Mucosa of descending colon (tissue), 3 donors: ENCODE measurements around the gene TVP23A. TPM values are rescaled to one million over a fixed set of nuclear protein-coding genes. Genes with fewer than 3 reads are reported as not detected.
A peak's percentile ranks its signal among the peaks of the same experiment; 100 is the strongest.
"Not testable (repeated sequence)": the region's sequence is repeated elsewhere in the genome, so short reads cannot be mapped to it uniquely, and the experiment has no call there.

Experiments used
- ATAC-seq: fragments of 200-7000 bp; cut with Tn5 transposase; one replicate; pipeline ENCODE4 v1.9.1; 2020; ENCODE audit warnings: mild to moderate bottlenecking, moderate library complexity
- DNase-seq, 3 donors: peaks; one replicate each; pipeline ENCODE4 v3.0.0-alpha.2; 2020
- H3K36me3 ChIP-seq: fragments of 200-600 bp; one replicate; pipeline ENCODE4 v1.8.0; 2021; ENCODE audit warnings: low read depth, mild to moderate bottlenecking
- H3K4me1 ChIP-seq: fragments of 200-600 bp; one replicate; pipeline ENCODE4 v1.8.0; 2021; ENCODE audit warnings: low read depth, mild to moderate bottlenecking
- H3K4me3 ChIP-seq: fragments of 200-600 bp; one replicate; pipeline ENCODE4 v1.8.0; 2021; ENCODE audit warnings: mild to moderate bottlenecking
- H3K9me3 ChIP-seq: fragments of 200-600 bp; one replicate; pipeline ENCODE4 v1.8.0; 2021; ENCODE audit warnings: mild to moderate bottlenecking
- intact Hi-C, 2 donors: fragments of 100-400 bp; cut with DNase I in 1 of 2; cut with micrococcal nuclease in 1 of 2; formaldehyde crosslinking; loops; one replicate each; pipeline versions ENCODE4 v1.11.0 to v1.11.1; 2022; cut with DNase I, micrococcal nuclease
- total RNA-seq, 3 donors: library from RNA; stranded (reverse); fragmentation: NEBNext Ultra II Directional in 2 of 3; extraction: Animal tissue kit (Norgen Biotek cat#: 25700) in 2 of 3; gene quantifications; one replicate each; pipeline versions ENCODE4 v1.2.1 to v1.2.4, GENCODE V29; 2021 to 2023
- TF ChIP-seq, protein P1 (sequence below): fragments of 200-600 bp; IDR thresholded peaks from one replicate; pipeline ENCODE4 v1.8.0; 2022; ENCODE audit warnings: antibody characterized with exemption, mild to moderate bottlenecking
- donor health status: DM: no; HTN: no; CAD: no; lungs with moderate emphysema.
- donor health status: DM: no; HTN: no; CAD: no.
- donor health status: DM: no; HTN: yes; CAD: no.

Gene TVP23A
- total RNA-seq, 3 donors from 2014 or later = 0.14 to 0.60 TPM; not detected in 1

DNA sequence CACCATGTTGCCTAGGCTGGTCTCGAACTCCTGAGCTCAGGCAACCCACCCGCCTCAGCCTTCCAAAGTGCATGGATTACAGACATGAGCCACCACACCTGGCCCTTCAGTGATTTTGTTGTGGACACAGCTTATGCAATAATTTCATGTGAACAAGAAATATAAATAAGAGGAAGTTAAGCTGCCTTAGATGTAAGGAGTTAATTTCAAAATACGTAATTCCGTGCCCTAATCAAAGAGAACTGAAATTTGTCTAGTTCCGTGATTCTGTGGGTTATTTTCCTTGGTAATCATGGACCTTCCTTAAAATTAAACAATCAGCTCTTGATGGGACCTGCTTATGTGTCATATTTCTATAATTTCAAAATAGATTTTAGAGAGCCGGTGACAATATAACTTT lies 11.9 kb downstream of the TVP23A start:
- no peaks in the 10 kb centered on the region for H3K4me1 ChIP-seq
- DNase-seq (no peak), ATAC-seq (no peak)
- H3K4me3 ChIP-seq = no peak overlapping the region
- intact Hi-C loops = no loop called here
- H3K9me3 ChIP-seq = no peaks in the 10 kb centered on the region
- H3K36me3 ChIP-seq = no peaks in the 10 kb centered on the region
- TF ChIP-seq, protein P1, sequence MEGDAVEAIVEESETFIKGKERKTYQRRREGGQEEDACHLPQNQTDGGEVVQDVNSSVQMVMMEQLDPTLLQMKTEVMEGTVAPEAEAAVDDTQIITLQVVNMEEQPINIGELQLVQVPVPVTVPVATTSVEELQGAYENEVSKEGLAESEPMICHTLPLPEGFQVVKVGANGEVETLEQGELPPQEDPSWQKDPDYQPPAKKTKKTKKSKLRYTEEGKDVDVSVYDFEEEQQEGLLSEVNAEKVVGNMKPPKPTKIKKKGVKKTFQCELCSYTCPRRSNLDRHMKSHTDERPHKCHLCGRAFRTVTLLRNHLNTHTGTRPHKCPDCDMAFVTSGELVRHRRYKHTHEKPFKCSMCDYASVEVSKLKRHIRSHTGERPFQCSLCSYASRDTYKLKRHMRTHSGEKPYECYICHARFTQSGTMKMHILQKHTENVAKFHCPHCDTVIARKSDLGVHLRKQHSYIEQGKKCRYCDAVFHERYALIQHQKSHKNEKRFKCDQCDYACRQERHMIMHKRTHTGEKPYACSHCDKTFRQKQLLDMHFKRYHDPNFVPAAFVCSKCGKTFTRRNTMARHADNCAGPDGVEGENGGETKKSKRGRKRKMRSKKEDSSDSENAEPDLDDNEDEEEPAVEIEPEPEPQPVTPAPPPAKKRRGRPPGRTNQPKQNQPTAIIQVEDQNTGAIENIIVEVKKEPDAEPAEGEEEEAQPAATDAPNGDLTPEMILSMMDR = no peak

DNA sequence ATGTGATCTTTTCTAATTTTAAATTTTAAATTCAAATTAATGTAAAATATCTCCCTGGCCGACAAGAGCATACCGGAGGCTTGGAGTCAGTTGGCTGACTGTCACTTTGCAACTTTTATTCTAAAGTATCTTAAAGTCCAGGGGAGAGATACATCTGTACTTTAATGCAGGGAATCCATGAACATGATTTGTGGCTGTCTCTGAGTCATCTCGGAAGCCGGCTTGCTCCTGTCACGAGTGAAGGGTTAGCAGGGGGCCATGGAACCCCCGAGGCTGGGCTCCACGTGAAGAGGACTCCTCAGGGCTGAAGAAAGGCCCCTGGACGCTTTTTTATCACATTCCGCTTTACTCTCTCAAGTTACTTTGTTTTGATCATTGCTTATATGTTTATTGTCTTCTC lies 13.3 kb downstream of the TVP23A start:
- intact Hi-C loops = no loop called here
- DNase-seq (no peak), ATAC-seq (no peak)
- Histone ChIP-seq H3K4me1 (no peaks in the 10 kb centered on the region), H3K9me3 (no peaks in the 10 kb centered on the region), H3K4me3 (no peak overlapping the region), H3K36me3 (no peaks in the 10 kb centered on the region)
- TF ChIP-seq, protein P1 = no peak

DNA sequence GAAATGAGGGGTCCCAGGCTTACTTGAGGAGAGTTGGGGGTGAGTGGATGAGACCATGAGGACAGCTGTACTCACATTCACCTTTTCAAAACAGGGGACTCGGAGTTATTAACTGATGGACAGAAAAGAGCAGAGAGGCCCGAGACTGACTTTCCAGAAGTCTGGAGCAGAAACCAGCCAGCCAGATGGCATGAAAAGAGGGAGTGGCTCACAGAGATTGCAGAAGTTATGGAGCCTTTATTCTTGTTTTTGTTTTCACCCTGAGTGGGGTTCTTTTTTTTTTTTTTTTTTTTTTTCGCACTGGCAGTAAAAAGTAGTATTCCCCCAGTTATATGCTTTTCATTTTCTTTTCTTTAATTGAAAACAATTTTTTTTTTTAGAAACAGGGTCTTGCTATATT lies 18.9 kb downstream of the TVP23A start:
- intact Hi-C loops = no loop called here
- no peaks in the 10 kb centered on the region for H3K36me3 ChIP-seq
- DNase-seq (no peak), ATAC-seq (no peak)
- no peaks in the 10 kb centered on the region for H3K4me1 ChIP-seq
- H3K4me3 ChIP-seq = no peak overlapping the region
- no peaks in the 10 kb centered on the region for H3K9me3 ChIP-seq
- TF ChIP-seq, protein P1 = no peak

DNA sequence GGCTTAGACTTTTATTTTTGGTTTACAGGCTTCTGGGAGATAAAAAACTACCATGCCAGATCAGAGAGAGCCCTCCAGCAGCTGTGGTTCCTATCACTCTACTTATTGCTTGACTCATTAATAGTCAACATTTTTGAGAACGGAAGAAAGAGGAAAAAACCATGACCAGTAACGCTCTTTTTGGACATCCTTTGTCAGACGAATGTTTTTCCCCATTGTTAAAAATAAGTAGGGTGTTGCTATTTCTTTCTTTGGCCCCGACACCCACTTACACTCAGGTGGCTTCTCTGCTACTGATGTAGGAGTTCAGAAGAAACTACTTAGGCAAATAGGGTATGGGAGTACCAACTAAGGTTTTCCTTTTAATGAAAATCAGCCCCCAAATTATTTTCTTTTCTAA lies 27.5 kb downstream of the TVP23A start:
- ATAC-seq (no peak), DNase-seq (no peak)
- no peak overlapping the region for H3K4me3 ChIP-seq
- intact Hi-C loops = no loop called here
- TF ChIP-seq, protein P1 = no peak
- H3K4me1 ChIP-seq = no peaks in the 10 kb centered on the region
- no peaks in the 10 kb centered on the region for H3K36me3 ChIP-seq
- H3K9me3 ChIP-seq = no peaks in the 10 kb centered on the region

DNA sequence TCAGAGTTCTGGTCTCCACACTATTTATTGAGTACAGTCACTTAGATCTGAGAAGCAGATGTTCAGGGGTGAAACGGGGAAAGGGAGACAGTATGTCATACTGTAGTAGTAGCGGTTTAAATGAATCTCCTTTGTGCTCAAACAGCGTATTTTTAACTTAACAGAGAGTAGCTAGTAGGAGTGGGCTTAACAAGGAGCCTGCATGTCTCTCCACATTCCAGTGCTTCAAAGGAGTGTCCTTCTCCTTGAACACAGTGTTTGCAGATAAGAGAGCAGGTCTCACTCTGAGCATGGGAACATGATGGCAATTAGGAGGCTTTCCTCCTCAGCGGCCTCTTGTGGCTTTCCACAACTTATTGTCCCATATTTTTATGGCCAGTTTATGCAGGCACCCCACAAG lies 30.0 kb downstream of the TVP23A start:
- H3K9me3 ChIP-seq, ATAC-seq, H3K4me1 ChIP-seq, intact Hi-C loops, H3K4me3 ChIP-seq, DNase-seq, H3K36me3 ChIP-seq: not testable (repeated sequence)

DNA sequence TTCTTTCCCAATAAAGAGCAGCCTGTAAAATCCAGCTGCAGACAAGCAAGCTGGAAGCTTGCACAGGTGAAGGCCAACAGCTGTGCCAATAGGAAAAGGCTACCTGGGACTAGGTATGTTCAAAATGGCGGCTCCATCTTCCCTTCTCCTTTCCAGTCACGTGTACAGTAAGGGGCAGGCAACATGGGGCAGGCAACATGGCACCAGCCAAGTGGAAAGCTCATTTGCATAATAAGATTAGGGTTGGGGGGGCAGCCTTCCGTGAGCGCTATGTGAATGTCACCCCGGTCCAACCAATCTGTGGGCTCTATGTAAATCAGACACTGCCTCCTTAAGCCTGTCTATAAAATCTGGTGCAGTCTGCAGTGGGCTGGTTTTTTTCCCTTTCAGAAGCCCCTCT lies 31.3 kb downstream of the TVP23A start:
- TF ChIP-seq, protein P1 = no peak
- H3K4me1 ChIP-seq = no peaks in the 10 kb centered on the region
- no peaks in the 10 kb centered on the region for H3K9me3 ChIP-seq
- intact Hi-C loops = no loop called here
- peak; percentile 35 for ATAC-seq
- no peaks in the 10 kb centered on the region for H3K36me3 ChIP-seq
- H3K4me3 ChIP-seq = no peak overlapping the region
- no peak for DNase-seq
